K562 (cell line): Measurements from ENCODE around the gene CLDND2. TPM values are rescaled to one million over a fixed set of nuclear protein-coding genes. Genes with fewer than 3 reads are reported as not detected.

Experiments used
- HNRNPLL ChIP-seq: fragments of 200-400 bp; formaldehyde crosslinking; IDR thresholded peaks from 2 replicates; pipeline ENCODE4 v1.6.1; 2017; ENCODE audit warnings: low read length, low read depth, mild to moderate bottlenecking; ENCODE audit not compliant: poor library complexity, severe bottlenecking
- HOXB6 ChIP-seq: fragments of 250-450 bp; sonication (Bioruptor Pico); IDR thresholded peaks from 2 replicates; pipeline ENCODE4 v1.5.1; 2022; ENCODE audit warnings: mild to moderate bottlenecking, borderline replicate concordance
- KDM4B ChIP-seq, 2 experiments: fragments of 450-650 bp in 1 of 2; sonication (generic) in 1 of 2; IDR thresholded peaks; 2 replicates each; pipeline ENCODE4 v1.6.1; 2016 to 2017; ENCODE audit warnings: borderline replicate concordance in 2 of 2, antibody characterized with exemption in 1 of 2, low read depth in 1 of 2, mild to moderate bottlenecking in 1 of 2
- KDM5B ChIP-seq: fragments of 200-600 bp; sonication (generic); IDR thresholded peaks from 2 replicates; pipeline ENCODE4 v1.6.1; 2012; ENCODE audit warnings: low read depth, mild to moderate bottlenecking, moderate library complexity, low read length, control low read depth, inconsistent platforms; ENCODE audit not compliant: insufficient replicate concordance
- KLF6 ChIP-seq: fragments of 250-450 bp; sonication (Bioruptor Pico); IDR thresholded peaks from 2 replicates; pipeline ENCODE4 v1.4.0; 2020; ENCODE audit warnings: mild to moderate bottlenecking, moderate library complexity, borderline replicate concordance
- MIER1 ChIP-seq: fragments of 450-650 bp; IDR thresholded peaks from 2 replicates; pipeline ENCODE4 v1.6.1; 2016; ENCODE audit warnings: antibody characterized with exemption, mild to moderate bottlenecking, low read depth
- NBN ChIP-seq: fragments of 450-650 bp; IDR thresholded peaks from 2 replicates; pipeline ENCODE4 v1.6.1; 2016; ENCODE audit warnings: low read depth, mild to moderate bottlenecking
- PTRF ChIP-seq: fragments of 450-650 bp; IDR thresholded peaks from 2 replicates; pipeline ENCODE4 v1.6.1; 2016; ENCODE audit warnings: mild to moderate bottlenecking, missing genetic modification characterization, missing compliant biosample characterization
- RBM39 ChIP-seq: fragments of 200-400 bp; formaldehyde crosslinking; optimal IDR thresholded peaks from 2 replicates; pipeline ENCODE3; 2018; ENCODE audit warnings: low read depth, low read length
- SPI1 ChIP-seq: IDR thresholded peaks from 2 replicates; pipeline ENCODE4 v1.6.1; 2011; ENCODE audit warnings: low read depth, low read length, control low read depth, borderline replicate concordance
- TEAD2 ChIP-seq: fragments of 450-650 bp; IDR thresholded peaks from 2 replicates; pipeline ENCODE4 v1.6.1; 2016; ENCODE audit warnings: missing genetic modification characterization, control low read depth, missing compliant biosample characterization
- ZNF175 ChIP-seq: fragments of 200-800 bp; sonication (Bioruptor generic); IDR thresholded peaks from 2 replicates; pipeline ENCODE4 v1.6.1; 2016; ENCODE audit warnings: low read depth, mild to moderate bottlenecking, missing genetic modification characterization, missing compliant biosample characterization
- polyA plus RNA-seq, 8 experiments: library from polyadenylated mRNA; depleted of rRNA in 4 of 8; stranded (reverse) in 5 of 8; unstranded in 3 of 8; fragments of >200 nt; fragmentation: Nextera tagmentation in 2 of 8; fragmentation: Illumina TruSeq in 1 of 8; extraction: Ambion mirVana in 2 of 8; extraction: Trizol in 1 of 8; gene quantifications; 2 replicates each; pipeline versions ENCODE4 v1.2.1 to v1.2.3, GENCODE V29; 2011 to 2014; ENCODE audit warnings: inconsistent platforms in 1 of 8, missing spikeins in 1 of 8
- total RNA-seq, 7 experiments: library from RNA; depleted of rRNA in 6 of 7; stranded (reverse); fragments of >200 nt in 6 of 7; fragmentation: Illumina TruSeq in 2 of 7; extraction: Trizol in 2 of 7; gene quantifications; 2 replicates each; pipeline versions ENCODE4 v1.2.1 to v1.2.3, GENCODE V29; 2011 to 2021; ENCODE audit warnings: low replicate concordance in 1 of 7
- TF ChIP-seq, protein P1 (sequence below): sonication (generic); formaldehyde crosslinking; IDR thresholded peaks from 2 replicates; pipeline ENCODE4 v1.8.0; 2022; ENCODE audit warnings: missing genetic modification reagents, mild to moderate bottlenecking, moderate library complexity, borderline replicate concordance
- TF ChIP-seq, protein P2 (sequence below): sonication (generic); formaldehyde crosslinking; IDR thresholded peaks from 2 replicates; pipeline ENCODE4 v1.8.0; 2023; ENCODE audit warnings: mild to moderate bottlenecking, missing genetic modification reagents
- TF ChIP-seq, protein P3 (sequence below): sonication (generic); formaldehyde crosslinking; IDR thresholded peaks from 2 replicates; pipeline ENCODE4 v1.8.0; 2022; ENCODE audit warnings: mild to moderate bottlenecking, missing genetic modification reagents
- TF ChIP-seq, protein P4 (sequence below), 3 experiments: fragments of 200-800 bp in 1 of 3; sonication (Bioruptor generic) in 1 of 3; sonication (generic) in 1 of 3; formaldehyde crosslinking in 1 of 3; IDR thresholded peaks; 2 replicates each; pipeline versions ENCODE4 v1.6.1 to v1.8.0; 2016 to 2022; ENCODE audit warnings: mild to moderate bottlenecking in 2 of 3, missing compliant biosample characterization in 2 of 3, missing genetic modification characterization in 2 of 3, missing genetic modification reagents in 1 of 3

CLDND2 gene
- total and polyA plus RNA-seq, 9 of the 15 experiments (the other 6 are each of a cell fraction or from before 2014, with no cell fraction given), result 0.45 to 4.0 (median 1.2) TPM; not detected in 3

DNA sequence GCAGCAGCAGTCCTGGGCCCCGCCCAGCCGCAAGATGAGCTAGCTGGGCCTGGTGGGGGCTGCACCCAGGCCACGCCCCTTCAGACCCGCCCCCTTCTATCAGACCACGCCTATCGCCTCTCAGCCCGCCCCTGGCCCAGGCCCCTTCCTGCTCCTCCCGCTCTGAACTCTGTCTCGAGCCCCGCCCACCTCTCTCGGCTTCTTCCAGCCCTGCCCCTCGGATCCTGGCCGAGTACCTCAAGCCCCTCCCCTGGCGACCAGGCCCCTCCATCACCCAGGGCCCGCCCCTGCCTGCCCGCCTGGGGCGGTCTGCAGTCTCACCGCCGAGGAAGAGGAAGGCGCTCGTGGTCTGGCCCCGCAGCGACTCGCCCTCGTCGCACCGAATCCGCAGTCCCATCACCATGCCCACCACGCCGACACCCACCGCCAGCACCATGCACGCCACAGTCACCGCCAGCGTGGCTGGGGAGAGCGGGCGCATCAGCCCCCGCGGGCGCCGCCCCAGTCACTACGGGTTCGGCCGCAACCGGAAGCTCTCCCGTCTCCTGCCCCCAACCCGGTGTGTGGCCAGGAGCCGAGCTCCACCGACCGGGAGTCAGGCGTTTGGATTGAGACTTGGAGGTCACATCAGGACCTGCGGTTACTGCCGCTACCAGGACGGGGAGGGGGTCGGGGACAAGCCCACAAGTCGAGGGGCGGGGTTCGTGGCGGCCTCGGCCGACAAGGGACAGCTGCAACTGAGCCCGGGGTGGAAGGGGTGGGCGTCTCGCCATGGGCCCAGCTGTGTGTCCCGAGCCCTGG lies 1.0 kb downstream of the CLDND2 start (continued):
- TF ChIP-seq, protein P1, sequence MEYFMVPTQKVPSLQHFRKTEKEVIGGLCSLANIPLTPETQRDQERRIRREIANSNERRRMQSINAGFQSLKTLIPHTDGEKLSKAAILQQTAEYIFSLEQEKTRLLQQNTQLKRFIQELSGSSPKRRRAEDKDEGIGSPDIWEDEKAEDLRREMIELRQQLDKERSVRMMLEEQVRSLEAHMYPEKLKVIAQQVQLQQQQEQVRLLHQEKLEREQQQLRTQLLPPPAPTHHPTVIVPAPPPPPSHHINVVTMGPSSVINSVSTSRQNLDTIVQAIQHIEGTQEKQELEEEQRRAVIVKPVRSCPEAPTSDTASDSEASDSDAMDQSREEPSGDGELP, result peak; percentile 77
- TF ChIP-seq KDM4B (IDR thresholded peaks at IDR 0.05; ENCODE audit: borderline replicate concordance in 2 of 2, low read depth in 1 of 2), result 0 out of 4 replicates have a peak, but pooled peaks of 1 of the 2 experiments have one; percentile 72
- TF ChIP-seq KDM5B, result peak; percentile 39
- TF ChIP-seq PTRF, result no peak
- TF ChIP-seq NBN, result 0 out of 2 replicates have a peak, but pooled peaks have one; percentile 82
- peak; percentile 30 for TF ChIP-seq HNRNPLL
- 0 out of 2 replicates have a peak, but pooled peaks have one; percentile 6 for TF ChIP-seq SPI1
- TF ChIP-seq, protein P2, sequence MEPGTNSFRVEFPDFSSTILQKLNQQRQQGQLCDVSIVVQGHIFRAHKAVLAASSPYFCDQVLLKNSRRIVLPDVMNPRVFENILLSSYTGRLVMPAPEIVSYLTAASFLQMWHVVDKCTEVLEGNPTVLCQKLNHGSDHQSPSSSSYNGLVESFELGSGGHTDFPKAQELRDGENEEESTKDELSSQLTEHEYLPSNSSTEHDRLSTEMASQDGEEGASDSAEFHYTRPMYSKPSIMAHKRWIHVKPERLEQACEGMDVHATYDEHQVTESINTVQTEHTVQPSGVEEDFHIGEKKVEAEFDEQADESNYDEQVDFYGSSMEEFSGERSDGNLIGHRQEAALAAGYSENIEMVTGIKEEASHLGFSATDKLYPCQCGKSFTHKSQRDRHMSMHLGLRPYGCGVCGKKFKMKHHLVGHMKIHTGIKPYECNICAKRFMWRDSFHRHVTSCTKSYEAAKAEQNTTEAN, result no peak
- TF ChIP-seq ZNF175 (CRISPR knock-in tag), result no peak
- TF ChIP-seq, protein P3, sequence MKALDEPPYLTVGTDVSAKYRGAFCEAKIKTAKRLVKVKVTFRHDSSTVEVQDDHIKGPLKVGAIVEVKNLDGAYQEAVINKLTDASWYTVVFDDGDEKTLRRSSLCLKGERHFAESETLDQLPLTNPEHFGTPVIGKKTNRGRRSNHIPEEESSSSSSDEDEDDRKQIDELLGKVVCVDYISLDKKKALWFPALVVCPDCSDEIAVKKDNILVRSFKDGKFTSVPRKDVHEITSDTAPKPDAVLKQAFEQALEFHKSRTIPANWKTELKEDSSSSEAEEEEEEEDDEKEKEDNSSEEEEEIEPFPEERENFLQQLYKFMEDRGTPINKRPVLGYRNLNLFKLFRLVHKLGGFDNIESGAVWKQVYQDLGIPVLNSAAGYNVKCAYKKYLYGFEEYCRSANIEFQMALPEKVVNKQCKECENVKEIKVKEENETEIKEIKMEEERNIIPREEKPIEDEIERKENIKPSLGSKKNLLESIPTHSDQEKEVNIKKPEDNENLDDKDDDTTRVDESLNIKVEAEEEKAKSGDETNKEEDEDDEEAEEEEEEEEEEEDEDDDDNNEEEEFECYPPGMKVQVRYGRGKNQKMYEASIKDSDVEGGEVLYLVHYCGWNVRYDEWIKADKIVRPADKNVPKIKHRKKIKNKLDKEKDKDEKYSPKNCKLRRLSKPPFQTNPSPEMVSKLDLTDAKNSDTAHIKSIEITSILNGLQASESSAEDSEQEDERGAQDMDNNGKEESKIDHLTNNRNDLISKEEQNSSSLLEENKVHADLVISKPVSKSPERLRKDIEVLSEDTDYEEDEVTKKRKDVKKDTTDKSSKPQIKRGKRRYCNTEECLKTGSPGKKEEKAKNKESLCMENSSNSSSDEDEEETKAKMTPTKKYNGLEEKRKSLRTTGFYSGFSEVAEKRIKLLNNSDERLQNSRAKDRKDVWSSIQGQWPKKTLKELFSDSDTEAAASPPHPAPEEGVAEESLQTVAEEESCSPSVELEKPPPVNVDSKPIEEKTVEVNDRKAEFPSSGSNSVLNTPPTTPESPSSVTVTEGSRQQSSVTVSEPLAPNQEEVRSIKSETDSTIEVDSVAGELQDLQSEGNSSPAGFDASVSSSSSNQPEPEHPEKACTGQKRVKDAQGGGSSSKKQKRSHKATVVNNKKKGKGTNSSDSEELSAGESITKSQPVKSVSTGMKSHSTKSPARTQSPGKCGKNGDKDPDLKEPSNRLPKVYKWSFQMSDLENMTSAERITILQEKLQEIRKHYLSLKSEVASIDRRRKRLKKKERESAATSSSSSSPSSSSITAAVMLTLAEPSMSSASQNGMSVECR (CRISPR knock-in tag), result peak; percentile 76
- TF ChIP-seq, protein P4, sequence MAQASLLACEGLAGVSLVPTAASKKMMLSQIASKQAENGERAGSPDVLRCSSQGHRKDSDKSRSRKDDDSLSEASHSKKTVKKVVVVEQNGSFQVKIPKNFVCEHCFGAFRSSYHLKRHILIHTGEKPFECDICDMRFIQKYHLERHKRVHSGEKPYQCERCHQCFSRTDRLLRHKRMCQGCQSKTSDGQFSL (CRISPR knock-in tag; IDR thresholded peaks at IDR 0.05), result 0 out of 2 replicates have a peak, but pooled peaks have one; percentile 63
- TF ChIP-seq, protein P4 (tag; IDR thresholded peaks at IDR 0.05), result no peak; a peak in 1 of 4 replicates
- no peak for TF ChIP-seq MIER1
- TF ChIP-seq KLF6 (CRISPR knock-in tag), result peak; percentile 59; the same call in 1 of the 2 replicates
- no peak for TF ChIP-seq RBM39
- TF ChIP-seq TEAD2, result no peak
- TF ChIP-seq HOXB6 (CRISPR knock-in tag), result no peak
